C4-2B (cell line): Measurements from ENCODE around the gene DNAH17.

Experiments used
- CTCF ChIP-seq: fragments of 450-650 bp; conservative IDR thresholded peaks from 2 replicates; pipeline ENCODE4 v1.5.1; 2017; ENCODE audit warnings: mild to moderate bottlenecking
- ZFX ChIP-seq: fragments of 450-650 bp; IDR thresholded peaks from 2 replicates; pipeline ENCODE4 v1.6.1; 2017

DNA sequence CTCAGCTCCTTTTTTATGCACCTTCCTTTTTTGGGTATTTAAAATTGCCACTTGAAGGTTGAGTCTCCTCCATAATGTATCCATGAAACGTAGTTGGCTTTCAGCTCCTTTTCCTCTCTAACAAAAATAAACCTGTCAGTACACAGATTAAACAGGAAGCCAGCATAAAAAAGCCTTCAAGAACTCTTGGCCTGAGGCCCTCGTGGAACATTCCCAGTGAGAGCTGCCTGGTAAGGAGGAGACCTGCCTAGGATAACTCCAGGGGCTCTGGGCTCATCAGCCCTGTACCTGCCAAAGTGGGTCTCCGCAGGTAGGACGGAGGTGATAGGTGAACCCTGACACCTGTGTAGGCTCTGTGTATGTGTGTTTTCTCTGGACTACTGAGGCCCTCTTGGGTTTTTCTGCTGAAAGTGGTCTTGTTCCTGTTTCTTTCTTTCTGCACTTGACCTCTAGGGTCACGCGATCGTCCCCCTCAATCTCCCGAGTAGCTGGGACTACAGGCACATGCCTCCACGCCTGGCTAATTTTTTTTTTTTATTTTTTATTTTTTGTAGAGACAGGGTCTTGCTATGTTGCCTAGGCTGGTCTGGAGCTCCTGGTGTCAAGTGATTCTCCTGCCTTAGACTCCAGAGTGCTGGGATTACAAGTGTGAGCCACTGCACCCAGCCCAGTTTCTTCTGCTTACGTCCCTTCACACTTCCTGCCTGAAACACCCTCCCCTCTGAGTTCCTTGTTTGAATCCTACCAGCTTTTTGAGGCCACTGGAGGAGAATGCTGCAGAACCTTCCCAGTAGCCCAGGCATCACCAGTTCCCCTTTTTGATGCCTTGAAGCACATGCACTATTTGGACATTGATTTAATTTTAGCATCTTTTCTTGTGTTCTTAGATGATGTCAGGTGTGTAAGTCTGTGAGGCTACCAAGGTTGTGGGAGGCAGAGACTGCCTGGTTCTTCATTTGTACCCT lies 188.9 kb downstream of the DNAH17 start:
- TF ChIP-seq CTCF (no peak), ZFX (no peak)
